Glomerular endothelial cell (primary cell): ENCODE measurements around the gene SETD1B. TPM values are rescaled to one million over a fixed set of nuclear protein-coding genes. Genes with fewer than 3 reads are reported as not detected.

ENCODE experiments used
- DNase-seq: peaks from one replicate; pipeline ENCODE4 v3.0.0-alpha.2; 2011; ENCODE audit warnings: low read depth, low spot score; ENCODE audit errors: extremely low read depth
- total RNA-seq: library from RNA; depleted of rRNA; stranded (reverse); fragments of >200 nt; gene quantifications from 2 replicates; pipeline ENCODE4 v1.2.3, GENCODE V29; 2015

The SETD1B gene
- total RNA-seq, 1 donor from 2014 or later = 15.2 TPM

GRCh38 chr12:121806546-121807423 is 3.0 kb downstream of the SETD1B start:
- no peak for DNase-seq

GRCh38 chr12:121807642-121808347 is 4.0 kb downstream of the SETD1B start:
- DNase-seq = no peak

- DNase-seq = no peak
Observed at GRCh38 chr12:121808623-121809022, 4.8 kb downstream of the SETD1B start.

- DNase-seq = no peak
Observed at GRCh38 chr12:121809712-121810116, 5.9 kb downstream of the SETD1B start.

- no peak for DNase-seq
Observed at GRCh38 chr12:121810234-121810817, 6.5 kb downstream of the SETD1B start.

GRCh38 chr12:121810833-121811433 is 7.1 kb downstream of the SETD1B start:
- no peak for DNase-seq

- no peak for DNase-seq
Observed at GRCh38 chr12:121811434-121812319, 7.9 kb downstream of the SETD1B start.

- no peak for DNase-seq
Observed at GRCh38 chr12:121812320-121812871, 8.6 kb downstream of the SETD1B start.

- DNase-seq = no peak
Observed at GRCh38 chr12:121812921-121813896, 9.4 kb downstream of the SETD1B start.

- no peak for DNase-seq
Observed at GRCh38 chr12:121813951-121814350, 10.1 kb downstream of the SETD1B start.

- DNase-seq = no peak
Observed at GRCh38 chr12:121814429-121815119, 10.8 kb downstream of the SETD1B start.

GRCh38 chr12:121815263-121815662 is 11.5 kb downstream of the SETD1B start:
- no peak for DNase-seq

- DNase-seq = no peak
Observed at GRCh38 chr12:121816925-121817647, 13.3 kb downstream of the SETD1B start.

- no peak for DNase-seq
Observed at GRCh38 chr12:121817648-121818043, 13.8 kb downstream of the SETD1B start.

- no peak for DNase-seq
Observed at GRCh38 chr12:121819212-121819949, 15.6 kb downstream of the SETD1B start.

GRCh38 chr12:121820056-121820455 is 16.2 kb downstream of the SETD1B start:
- no peak for DNase-seq
